NCI-H510A treated with DMSO at 0.1 percent for 48 hours (cell line): Measurements from ENCODE around the gene TTI1.
A peak's percentile ranks its signal among the peaks of the same experiment; 100 is the strongest.

Source experiments
- DNase-seq: peaks from one replicate; lab custom pipeline; 2025; lab: John Stamatoyannopoulos, UW

The TTI1 gene

GRCh38 chr20:38054647-38055046, 21.4 kb upstream of the TTI1 start:
- DNase-seq, result no peak

- no peak for DNase-seq
Measured at GRCh38 chr20:38052870-38053269, 19.6 kb upstream of the TTI1 start.

- DNase-seq, result no peak
Measured at GRCh38 chr20:38050686-38051085, 17.4 kb upstream of the TTI1 start.

- no peak for DNase-seq
Measured at GRCh38 chr20:38049800-38050199, 16.5 kb upstream of the TTI1 start.

GRCh38 chr20:38046572-38046971, 13.3 kb upstream of the TTI1 start:
- DNase-seq, result no peak

GRCh38 chr20:38044685-38045084, 11.4 kb upstream of the TTI1 start:
- DNase-seq, result no peak

GRCh38 chr20:38043512-38044300, 10.4 kb upstream of the TTI1 start:
- DNase-seq, result no peak

GRCh38 chr20:38040276-38040675, 7.0 kb upstream of the TTI1 start:
- DNase-seq, result no peak

- no peak for DNase-seq
Measured at GRCh38 chr20:38036366-38036765, 3.1 kb upstream of the TTI1 start.

GRCh38 chr20:38034961-38035360, 1.7 kb upstream of the TTI1 start:
- no peak for DNase-seq

GRCh38 chr20:38034108-38034649, 923 bp upstream of the TTI1 start:
- DNase-seq, result no peak

GRCh38 chr20:38032585-38033329, 499 bp downstream of the TTI1 start:
- no peak for DNase-seq

- DNase-seq, result no peak
Measured at GRCh38 chr20:38031957-38032356, 1.3 kb downstream of the TTI1 start.

- DNase-seq, result no peak
Measured at GRCh38 chr20:38029453-38029852, 3.8 kb downstream of the TTI1 start.

GRCh38 chr20:38024496-38024895, 8.8 kb downstream of the TTI1 start:
- DNase-seq, result no peak

GRCh38 chr20:38023181-38024001, 9.9 kb downstream of the TTI1 start:
- DNase-seq, result no peak

- DNase-seq, result peak; percentile 55
Measured at GRCh38 chr20:38021087-38021772, 12.0 kb downstream of the TTI1 start.

- DNase-seq, result no peak
Measured at GRCh38 chr20:38018385-38018784, 14.9 kb downstream of the TTI1 start.

- no peak for DNase-seq
Measured at GRCh38 chr20:38017959-38018358, 15.3 kb downstream of the TTI1 start.

GRCh38 chr20:38013887-38014286, 19.4 kb downstream of the TTI1 start:
- DNase-seq, result no peak

GRCh38 chr20:38012332-38012731, 20.9 kb downstream of the TTI1 start:
- no peak for DNase-seq

GRCh38 chr20:38011696-38012095, 21.6 kb downstream of the TTI1 start:
- no peak for DNase-seq
